Midbrain (tissue), 1 donor: Measurements from ENCODE around the gene EXOC3.
A peak's percentile ranks its signal among the peaks of the same experiment; 100 is the strongest.

ENCODE experiments used
- DNase-seq: peaks from one replicate; lab custom pipeline; 2025; lab: John Stamatoyannopoulos, UW

Gene EXOC3

GRCh38 chr5:426392-426976, 16.5 kb upstream of the EXOC3 start:
- no peak for DNase-seq

DNA sequence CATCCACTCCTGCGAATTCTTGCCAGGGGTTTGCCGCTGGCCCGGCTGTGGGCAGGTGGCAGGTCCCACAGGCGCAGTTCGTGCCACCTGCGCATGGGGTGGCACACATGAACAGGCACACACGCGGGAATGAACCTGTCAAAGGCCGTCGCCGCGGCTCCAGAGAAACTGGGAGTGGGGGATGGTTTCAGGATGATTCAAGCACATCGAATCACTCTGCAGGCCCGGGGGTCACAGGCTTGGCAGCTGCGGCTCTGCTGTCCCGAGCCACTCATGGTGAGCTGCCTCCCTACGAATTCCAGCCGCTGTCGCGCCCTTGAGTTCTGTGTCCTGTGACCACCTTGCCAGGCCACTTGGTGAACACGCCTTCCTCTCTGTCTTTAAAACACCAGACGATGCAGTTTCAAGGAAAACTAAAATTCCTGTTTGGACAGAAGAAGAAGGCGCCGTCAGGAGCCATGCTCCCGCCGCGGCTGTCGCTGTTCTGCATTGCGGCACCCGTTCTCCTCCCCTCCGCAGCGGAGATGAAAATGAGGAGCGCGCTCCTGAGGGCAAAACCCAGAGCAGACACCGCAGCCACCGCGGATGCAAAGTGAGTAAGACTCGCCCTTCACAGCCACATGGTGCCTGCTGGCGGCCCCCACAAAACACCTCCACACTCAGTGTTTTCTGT, 15.4 kb upstream of the EXOC3 start:
- no peak for DNase-seq

DNA sequence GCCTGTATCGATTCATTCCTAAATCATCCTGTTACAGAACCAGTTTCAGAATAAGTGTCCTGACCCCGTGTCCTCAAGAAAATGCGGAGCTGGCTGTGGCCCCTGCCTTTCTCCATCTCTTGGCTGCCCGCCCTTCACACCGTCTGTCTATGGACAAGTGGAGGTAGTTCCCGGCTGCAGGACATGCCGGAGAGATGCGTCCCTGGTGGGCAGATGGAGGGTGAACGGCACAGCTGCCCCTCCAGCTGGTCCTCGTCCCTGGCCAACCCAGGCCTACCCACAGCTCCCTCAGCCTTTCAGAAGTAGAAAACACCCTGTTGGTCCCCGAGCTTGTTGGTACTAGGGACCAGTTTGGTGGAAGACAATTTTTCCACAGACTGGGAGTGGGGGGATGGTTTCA, 14.8 kb upstream of the EXOC3 start:
- no peak for DNase-seq

GRCh38 chr5:428754-429452, 14.1 kb upstream of the EXOC3 start:
- DNase-seq: no peak

GRCh38 chr5:429453-430188, 13.4 kb upstream of the EXOC3 start:
- peak; percentile 8 for DNase-seq

DNA sequence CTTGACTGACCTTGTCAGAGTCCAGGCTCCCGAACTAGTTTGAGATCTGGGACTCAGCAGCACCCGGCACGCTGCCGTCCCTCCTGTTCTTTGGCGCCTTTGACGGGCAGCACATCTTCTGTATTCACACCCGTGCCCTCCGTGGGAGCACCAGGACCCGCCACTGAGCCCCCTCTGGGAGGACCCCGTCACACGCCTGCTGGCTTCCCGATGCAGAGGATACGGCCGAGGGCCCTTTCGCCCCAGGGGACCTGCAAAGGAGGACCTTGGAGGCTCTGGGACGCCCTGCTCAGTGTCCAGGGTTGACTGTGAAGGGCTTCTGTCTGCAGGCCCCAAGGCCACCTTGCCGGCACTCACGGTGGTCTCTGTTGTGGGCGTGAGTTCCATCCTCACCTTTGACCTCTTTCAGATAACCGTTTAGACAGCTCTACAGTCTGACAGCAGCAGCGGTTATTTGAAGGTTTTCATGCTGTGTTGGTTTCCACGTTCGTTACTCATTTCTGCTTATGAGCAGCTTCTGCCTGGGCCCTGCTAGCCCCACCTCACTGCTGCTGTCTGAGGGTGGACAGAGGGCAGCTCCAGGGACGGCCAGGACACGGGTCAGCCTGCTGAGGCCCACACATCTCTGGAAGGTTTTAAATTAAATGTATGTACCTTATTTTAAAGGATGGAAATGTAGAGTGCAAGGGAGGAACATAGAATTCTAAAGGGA, 12.6 kb upstream of the EXOC3 start:
- DNase-seq: no peak

- DNase-seq: no peak
These were observed 11.8 kb upstream of the EXOC3 start for GRCh38 chr5:431001-431710.

- no peak for DNase-seq
These were observed 11.3 kb upstream of the EXOC3 start for GRCh38 chr5:431711-432050.

DNA sequence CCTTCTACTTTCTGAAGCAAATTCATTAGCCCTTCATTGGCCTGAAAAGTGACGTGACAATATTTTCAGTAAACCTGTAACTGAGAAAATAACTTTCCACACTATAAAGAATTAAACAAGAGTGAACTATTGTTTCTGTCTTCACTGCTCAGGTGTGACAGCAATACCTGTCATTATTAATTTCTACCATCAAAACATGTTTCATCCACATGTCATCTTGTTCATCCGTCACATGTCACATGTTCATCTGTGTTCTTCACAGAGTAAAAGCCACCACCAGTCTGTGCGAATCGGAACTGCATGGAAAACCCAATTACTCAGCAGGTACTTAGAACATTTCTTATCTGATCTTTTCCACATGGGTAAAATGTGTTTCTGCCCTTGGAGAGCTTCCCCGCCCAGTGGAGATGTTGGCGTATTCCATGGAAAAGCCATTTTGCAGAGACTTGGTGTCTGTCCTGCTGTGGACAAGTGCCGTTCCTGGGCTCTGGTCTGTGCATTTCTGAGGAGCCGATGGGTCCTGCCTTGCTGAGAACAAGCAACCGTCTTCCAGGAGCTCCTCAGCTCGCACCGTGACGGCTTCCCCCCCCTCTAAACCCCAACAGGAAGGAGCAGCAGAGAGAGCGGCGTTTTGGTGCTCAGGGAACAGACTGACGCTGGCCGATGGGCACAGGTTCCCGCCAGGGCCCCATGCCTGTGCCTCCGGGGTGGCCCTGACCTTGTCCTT, 10.6 kb upstream of the EXOC3 start:
- DNase-seq: no peak

DNA sequence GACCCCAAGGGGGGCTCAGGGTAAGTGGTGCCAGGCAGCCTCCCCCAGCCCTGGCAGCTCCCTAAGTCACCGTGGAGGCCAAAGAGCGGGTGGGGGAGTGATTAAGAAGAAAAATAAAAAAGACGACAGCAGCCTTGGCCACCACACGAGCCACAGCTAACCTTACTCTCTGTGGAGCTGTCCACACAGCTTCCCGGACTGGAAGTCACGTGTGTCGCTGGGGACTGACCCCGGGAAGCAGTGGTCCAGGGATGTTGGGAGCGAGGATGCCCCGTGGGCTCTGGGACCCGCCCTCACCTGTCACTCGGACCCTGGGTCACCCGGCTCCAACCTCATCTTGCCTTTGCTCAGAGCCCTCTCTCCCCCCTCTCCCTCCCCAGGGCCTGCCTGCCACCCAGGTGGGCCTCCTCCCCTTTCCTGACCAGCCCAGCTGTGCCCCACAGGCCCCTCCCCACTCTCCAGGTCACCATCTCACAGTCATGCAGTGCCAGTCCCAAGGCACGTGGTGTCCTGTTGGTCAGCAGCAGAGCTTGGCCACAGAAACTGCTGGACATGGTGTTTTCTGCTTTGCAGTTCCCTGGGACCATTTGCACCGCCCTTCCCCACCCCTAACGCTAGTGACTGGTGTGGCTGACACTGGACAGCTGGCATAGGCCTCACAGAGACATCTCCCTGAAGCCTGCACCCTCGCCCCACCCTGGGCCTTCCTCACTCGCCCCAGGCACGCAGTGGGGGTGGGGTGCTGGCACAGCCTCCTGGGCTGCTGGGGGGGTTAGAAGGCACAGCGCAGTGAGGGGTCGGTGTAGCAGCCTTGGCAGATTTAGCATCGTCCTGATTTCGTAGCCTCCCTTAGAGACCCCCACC, 9.8 kb upstream of the EXOC3 start:
- no peak for DNase-seq

DNA sequence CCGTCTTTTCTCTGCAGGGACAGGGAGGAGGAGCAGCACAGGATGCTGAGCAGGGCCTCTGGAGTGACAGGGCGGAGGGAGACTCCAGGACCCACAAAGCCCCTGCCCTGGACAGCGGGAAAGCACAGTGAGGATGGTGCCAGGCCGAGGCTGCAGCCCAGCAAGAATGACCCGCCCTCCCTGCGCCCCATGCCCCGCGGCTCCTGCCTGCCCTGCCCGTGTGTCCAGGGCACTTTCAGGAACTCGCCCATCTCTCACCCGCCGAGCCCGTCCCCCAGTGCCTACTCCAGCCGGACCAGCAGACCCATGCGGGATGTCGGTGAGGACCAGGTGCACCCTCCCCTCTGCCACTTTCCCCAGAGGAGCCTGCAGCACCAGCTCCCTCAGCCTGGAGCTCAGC, 9.1 kb upstream of the EXOC3 start:
- no peak for DNase-seq

DNA sequence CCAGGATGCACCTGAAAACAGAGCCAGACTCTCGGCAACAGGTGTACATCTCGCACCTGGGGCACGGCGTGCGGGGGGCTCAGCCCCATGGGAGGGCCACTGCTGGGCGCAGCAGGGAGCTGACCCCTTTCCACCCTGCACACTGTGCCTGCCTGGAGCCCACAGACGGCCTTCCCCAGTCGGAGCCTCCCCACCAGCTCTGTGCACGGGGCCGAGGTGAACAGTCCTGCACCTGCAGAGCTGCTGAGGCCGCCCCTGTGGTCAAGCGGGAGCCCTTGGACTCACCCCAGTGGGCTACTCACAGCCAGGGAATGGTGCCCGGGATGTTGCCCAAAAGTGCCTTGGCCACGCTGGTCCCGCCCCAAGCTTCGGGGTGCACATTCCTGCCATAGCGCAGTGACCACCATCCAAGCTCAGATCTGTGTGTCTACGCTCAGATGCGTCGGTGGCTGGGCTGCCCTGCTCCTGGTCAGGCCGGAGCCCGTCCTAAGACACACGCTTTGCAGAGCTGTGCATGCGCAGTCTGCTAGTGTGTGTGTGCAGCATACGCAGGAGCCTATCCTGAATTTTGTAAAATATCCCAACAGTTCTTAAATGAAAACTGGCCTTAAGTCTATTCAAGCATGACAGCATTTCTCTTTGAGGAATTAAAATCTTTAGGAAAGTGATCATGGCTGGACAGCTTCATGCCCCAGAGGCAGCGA, 8.4 kb upstream of the EXOC3 start:
- DNase-seq: no peak

GRCh38 chr5:435156-435790, 7.7 kb upstream of the EXOC3 start:
- DNase-seq: no peak

DNA sequence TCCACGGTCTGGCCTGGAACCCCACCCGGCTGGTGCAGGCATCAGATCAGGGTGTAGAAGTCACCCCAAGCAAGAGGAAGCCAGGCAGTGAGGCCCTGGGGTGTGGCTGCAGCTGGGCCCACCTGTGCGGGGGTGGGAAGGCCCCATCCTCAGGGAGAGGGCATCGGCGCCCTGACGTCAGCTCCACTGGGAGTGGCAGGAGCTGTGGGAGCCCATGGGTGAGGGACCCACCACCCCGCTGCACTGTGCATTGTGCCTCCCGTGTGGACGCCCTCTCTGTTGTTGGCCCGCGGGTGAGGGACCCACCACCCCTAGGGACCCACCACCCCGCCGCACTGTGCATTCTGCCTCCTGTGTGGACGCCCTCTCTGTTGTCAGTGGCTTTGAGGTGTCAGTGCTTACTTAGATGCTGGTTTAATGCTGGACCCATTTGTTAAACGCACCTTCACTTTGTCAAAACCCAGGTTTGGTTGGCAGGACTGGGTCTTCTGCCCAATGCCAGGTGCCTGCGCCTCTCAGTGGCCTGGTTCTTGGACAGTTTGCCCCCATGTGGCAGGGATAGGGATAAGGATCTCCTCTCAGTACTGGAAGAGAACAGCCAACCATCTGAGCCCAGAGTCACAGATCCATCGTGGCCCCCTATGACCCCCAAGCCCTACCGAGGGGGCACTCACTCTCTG, 6.9 kb upstream of the EXOC3 start:
- DNase-seq: no peak

DNA sequence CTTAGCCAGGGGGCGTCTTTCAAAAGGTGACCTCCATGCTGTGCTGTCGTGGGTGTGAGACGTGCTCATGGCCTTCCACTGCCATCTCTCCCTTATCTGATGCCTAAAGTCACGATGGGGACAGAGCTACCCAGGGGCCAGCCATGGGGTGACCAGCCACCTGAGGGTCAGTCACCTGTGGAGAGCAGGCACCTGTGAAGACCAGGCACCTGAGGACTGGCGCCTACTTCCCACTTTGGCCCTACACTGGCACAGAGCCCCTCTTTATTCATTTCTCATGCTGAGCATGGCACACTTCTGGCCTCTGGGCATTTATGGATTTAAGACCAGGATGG, 6.4 kb upstream of the EXOC3 start:
- DNase-seq: no peak

- DNase-seq: no peak
These were observed 5.7 kb upstream of the EXOC3 start for GRCh38 chr5:437281-437771.

DNA sequence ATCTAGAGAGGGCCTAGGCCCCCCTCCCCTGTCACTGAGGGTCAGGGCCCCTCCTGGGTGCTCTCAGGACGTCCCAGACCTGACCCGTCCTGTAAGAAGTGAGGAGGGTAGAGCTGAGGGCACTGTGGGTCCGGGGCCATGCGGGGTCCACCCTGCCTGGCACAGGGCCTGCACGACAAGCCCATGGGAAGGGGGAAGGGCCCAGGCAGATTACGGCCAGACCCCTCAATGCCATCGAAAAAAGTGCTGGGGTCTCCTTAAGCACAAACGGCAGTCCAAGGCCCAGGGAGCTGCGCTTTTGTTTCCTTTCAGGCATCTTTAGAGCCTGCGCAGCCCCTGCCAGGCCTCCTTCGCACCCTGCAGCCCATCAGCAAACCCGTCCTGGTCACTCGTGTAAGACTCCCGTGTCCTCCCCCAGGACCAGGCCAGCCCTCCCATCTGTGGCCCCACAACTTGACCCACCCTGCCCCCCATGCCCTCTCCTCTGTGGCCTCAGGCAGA, 4.4 kb upstream of the EXOC3 start:
- DNase-seq: no peak

DNA sequence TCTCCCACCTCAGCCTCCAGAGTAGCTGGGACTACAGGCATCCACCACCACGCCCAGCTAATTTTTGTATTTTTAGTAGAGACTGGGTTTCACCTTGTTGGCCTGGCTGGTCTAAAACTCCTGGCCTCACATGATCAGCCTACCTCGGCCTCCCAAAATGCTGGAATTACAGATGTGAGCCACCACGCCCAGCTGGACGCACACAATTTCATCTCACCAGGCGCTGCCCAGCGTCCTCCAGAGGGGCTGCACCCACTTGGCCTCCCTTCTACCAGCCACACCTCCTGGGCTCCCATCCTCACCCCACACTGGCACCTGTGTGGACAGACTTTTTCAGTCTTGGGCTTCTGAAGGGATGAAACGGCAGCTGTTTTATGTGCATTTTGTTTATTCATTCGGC, 3.8 kb upstream of the EXOC3 start:
- no peak for DNase-seq
